ENCODE results near the gene CDCA4.
"Not testable (repeated sequence)": the region's sequence is repeated elsewhere in the genome, so short reads cannot be mapped to it uniquely, and the experiment has no call there.

DNA sequence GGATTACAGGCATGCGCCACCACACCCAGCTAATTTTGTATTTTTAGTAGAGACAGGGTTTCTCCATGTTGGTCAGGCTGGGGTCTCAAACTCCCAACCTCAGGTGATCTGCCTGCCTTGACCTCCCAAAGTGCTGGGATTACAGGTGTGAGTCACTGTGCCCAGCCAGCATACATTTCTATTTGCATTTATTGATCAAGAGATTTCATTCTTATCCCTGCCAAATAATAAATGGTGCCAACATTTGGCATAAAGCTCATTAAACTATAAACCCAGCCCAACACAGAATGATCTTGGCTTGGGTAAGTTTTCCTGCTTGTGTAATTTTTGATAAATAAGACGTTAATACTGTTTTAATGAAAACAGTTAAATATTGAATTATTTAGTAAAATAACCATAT lies 14.7 kb upstream of the CDCA4 start:
- TF ChIP-seq SMC3 (IDR thresholded peaks at IDR 0.05; ENCODE audit: low read depth, low read length); GABPA (IDR thresholded peaks at IDR 0.05; ENCODE audit: low read depth); EP300 (IDR thresholded peaks at IDR 0.05; ENCODE audit: borderline replicate concordance in 1 of 2, low read depth in 1 of 2, low read length in 1 of 2): not testable (repeated sequence)
